H9 (cell line): ENCODE results near the gene TRIM56. TPM values are rescaled to one million over a fixed set of nuclear protein-coding genes. Genes with fewer than 3 reads are reported as not detected.
A peak's percentile ranks its signal among the peaks of the same experiment; 100 is the strongest.

Experiments
- DNase-seq: peaks from one replicate; pipeline ENCODE4 v3.0.0-alpha.2; 2017
- H2AFZ ChIP-seq: one replicate; pipeline ENCODE4 v1.6.1; 2013; ENCODE audit warnings: mild to moderate bottlenecking, low read length, control low read depth, moderate library complexity
- H2AK5ac ChIP-seq: 2 replicates; pipeline ENCODE4 v1.6.1; 2013; ENCODE audit warnings: low read length, control low read depth, mixed read lengths; ENCODE audit not compliant: insufficient read length
- H2BK120ac ChIP-seq: one replicate; pipeline ENCODE4 v1.6.1; 2013; ENCODE audit warnings: low read depth, mild to moderate bottlenecking, low read length, control low read depth, inconsistent platforms; ENCODE audit not compliant: poor library complexity, severe bottlenecking
- H2BK12ac ChIP-seq: 2 replicates; pipeline ENCODE4 v1.6.1; 2013; ENCODE audit warnings: low read length, control low read depth, mixed read lengths, low read depth; ENCODE audit not compliant: insufficient read length
- H2BK15ac ChIP-seq: 2 replicates; pipeline ENCODE4 v1.6.1; 2013; ENCODE audit warnings: low read depth, low read length, control low read depth
- H2BK20ac ChIP-seq: one replicate; pipeline ENCODE4 v1.6.1; 2013; ENCODE audit warnings: low read depth, mild to moderate bottlenecking, low read length, control low read depth, inconsistent platforms; ENCODE audit not compliant: poor library complexity, severe bottlenecking
- H2BK5ac ChIP-seq: 2 replicates; pipeline ENCODE4 v1.6.1; 2013; ENCODE audit warnings: low read length, control low read depth, mixed read lengths; ENCODE audit not compliant: insufficient read length
- H3K14ac ChIP-seq: 2 replicates; pipeline ENCODE4 v1.6.1; 2013; ENCODE audit warnings: low read length, control low read depth; ENCODE audit not compliant: insufficient read depth
- H3K18ac ChIP-seq: 2 replicates; pipeline ENCODE4 v1.6.1; 2013; ENCODE audit warnings: low read depth, mild to moderate bottlenecking, mixed read lengths, low read length, control low read depth; ENCODE audit not compliant: insufficient read length
- H3K23ac ChIP-seq: 2 replicates; pipeline ENCODE4 v1.6.1; 2013; ENCODE audit warnings: low read length, control low read depth, mixed read lengths, low read depth; ENCODE audit not compliant: insufficient read length
- H3K23me2 ChIP-seq: 2 replicates; pipeline ENCODE4 v1.6.1; 2013; ENCODE audit warnings: low read depth, mild to moderate bottlenecking, mixed read lengths, low read length, control low read depth; ENCODE audit not compliant: insufficient read length, poor library complexity, severe bottlenecking
- H3K27ac ChIP-seq: 2 replicates; pipeline ENCODE4 v1.5.1; 2013; ENCODE audit warnings: low read length, control low read depth, mixed read lengths, low read depth; ENCODE audit not compliant: insufficient read length
- H3K27me3 ChIP-seq: 2 replicates; pipeline ENCODE4 v1.6.1; 2013; ENCODE audit warnings: low read length, control low read depth, inconsistent platforms; ENCODE audit not compliant: insufficient read depth
- H3K4ac ChIP-seq: 2 replicates; pipeline ENCODE4 v1.6.1; 2013; ENCODE audit warnings: low read depth, mild to moderate bottlenecking, control low read depth, inconsistent platforms, low read length, moderate library complexity
- H3K4me1 ChIP-seq: 2 replicates; pipeline ENCODE4 v1.6.1; 2013; ENCODE audit warnings: low read length, control low read depth, inconsistent platforms; ENCODE audit not compliant: insufficient read depth
- H3K4me2 ChIP-seq: 2 replicates; pipeline ENCODE4 v1.6.1; 2013; ENCODE audit warnings: low read length, control low read depth, mixed read lengths; ENCODE audit not compliant: insufficient read length, insufficient read depth
- H3K56ac ChIP-seq: 2 replicates; pipeline ENCODE4 v1.6.1; 2013; ENCODE audit warnings: low read depth, mild to moderate bottlenecking, mixed read lengths, low read length, control low read depth; ENCODE audit not compliant: insufficient read length
- H3K79me1 ChIP-seq: 2 replicates; pipeline ENCODE4 v1.6.1; 2013; ENCODE audit warnings: low read depth, mild to moderate bottlenecking, moderate library complexity, low read length, control low read depth, inconsistent platforms; ENCODE audit not compliant: insufficient read depth, poor library complexity, severe bottlenecking
- H3K79me2 ChIP-seq: 2 replicates; pipeline ENCODE4 v1.6.1; 2013; ENCODE audit warnings: low read length, control low read depth, inconsistent platforms; ENCODE audit not compliant: insufficient read depth
- H3K9ac ChIP-seq: 2 replicates; pipeline ENCODE4 v1.6.1; 2013; ENCODE audit warnings: low read length, control low read depth, mixed read lengths; ENCODE audit not compliant: insufficient read length; ENCODE audit errors: extremely low read depth
- H3K9me3 ChIP-seq: one replicate; pipeline ENCODE4 v1.6.1; 2013; ENCODE audit warnings: low read depth, low read length, inconsistent platforms; ENCODE audit not compliant: control insufficient read depth
- H3T11ph ChIP-seq: one replicate; pipeline ENCODE4 v1.6.1; 2013; ENCODE audit warnings: mild to moderate bottlenecking, low read length, control low read depth, inconsistent platforms
- H4K20me1 ChIP-seq: one replicate; pipeline ENCODE4 v1.6.1; 2013; ENCODE audit not compliant: control insufficient read depth, insufficient read length, insufficient read depth
- H4K5ac ChIP-seq: 2 replicates; pipeline ENCODE4 v1.6.1; 2013; ENCODE audit warnings: low read depth, mild to moderate bottlenecking, mixed read lengths, low read length, control low read depth; ENCODE audit not compliant: insufficient read length
- H4K8ac ChIP-seq: replicated peaks from 2 replicates; pipeline ENCODE4 v1.6.1; 2013; ENCODE audit warnings: low read length, control low read depth, mixed read lengths, low read depth; ENCODE audit not compliant: insufficient read length
- H4K91ac ChIP-seq: 2 replicates; pipeline ENCODE4 v1.6.1; 2013; ENCODE audit warnings: low read depth, mild to moderate bottlenecking, moderate library complexity, mixed read lengths, low read length, control low read depth; ENCODE audit not compliant: insufficient read length
- H3K27ac Mint-ChIP-seq, 3 experiments: 2 replicates in 2 of 3; 3 replicates in 1 of 3; pipeline ENCODE4 v1.8.0; 2020 to 2021; ENCODE audit warnings: mixed read lengths in 3 of 3, mild to moderate bottlenecking in 1 of 3, moderate library complexity in 1 of 3
- H3K27me3 Mint-ChIP-seq: 2 replicates; pipeline ENCODE4 v1.8.0; 2021; ENCODE audit warnings: low read depth, mild to moderate bottlenecking, moderate library complexity, mixed read lengths
- H3K36me3 Mint-ChIP-seq, 3 experiments: 2 replicates in 2 of 3; 3 replicates in 1 of 3; pipeline ENCODE4 v1.8.0; 2020 to 2021; ENCODE audit warnings: low read depth in 3 of 3, mixed read lengths in 3 of 3; ENCODE audit not compliant: insufficient read depth in 1 of 3
- H3K4me1 Mint-ChIP-seq, 2 experiments: 2 replicates each; pipeline ENCODE4 v1.8.0; 2020; ENCODE audit warnings: mixed read lengths in 2 of 2
- H3K4me3 Mint-ChIP-seq, 2 experiments: 2 replicates in 1 of 2; 3 replicates in 1 of 2; pipeline ENCODE4 v1.8.0; 2020 to 2021; ENCODE audit warnings: mild to moderate bottlenecking in 2 of 2, mixed read lengths in 2 of 2, moderate library complexity in 1 of 2
- H3K9me3 Mint-ChIP-seq, 2 experiments: 2 replicates in 1 of 2; 3 replicates in 1 of 2; pipeline ENCODE4 v1.8.0; 2020; ENCODE audit warnings: mild to moderate bottlenecking in 2 of 2, mixed read lengths in 2 of 2, moderate library complexity in 1 of 2
- WGBS: extraction: QIAGEN DNeasy Blood & Tissue Kit; methylation state at CpG from one replicate; pipeline ENCODE4 v1.1.7; 2013; ENCODE audit warnings: missing lambda C conversion rate, low lambda C conversion rate, mixed read lengths; ENCODE audit not compliant: insufficient read length; ENCODE audit errors: extremely low coverage; 5-methylcytosine and 5-hydroxymethylcytosine counted together
- total RNA-seq: library from RNA; stranded (reverse); gene quantifications from 2 replicates; pipeline ENCODE4 v1.2.1, GENCODE V29; 2021
- TF ChIP-seq, protein P1 (sequence below): fragments of 200-600 bp; sonication (generic); conservative IDR thresholded peaks from 3 replicates; pipeline ENCODE4 v1.8.0; 2021; ENCODE audit warnings: antibody characterized with exemption, mild to moderate bottlenecking

The TRIM56 gene
- total RNA-seq, 1 experiment from 2014 or later, result 21.8 TPM

DNA sequence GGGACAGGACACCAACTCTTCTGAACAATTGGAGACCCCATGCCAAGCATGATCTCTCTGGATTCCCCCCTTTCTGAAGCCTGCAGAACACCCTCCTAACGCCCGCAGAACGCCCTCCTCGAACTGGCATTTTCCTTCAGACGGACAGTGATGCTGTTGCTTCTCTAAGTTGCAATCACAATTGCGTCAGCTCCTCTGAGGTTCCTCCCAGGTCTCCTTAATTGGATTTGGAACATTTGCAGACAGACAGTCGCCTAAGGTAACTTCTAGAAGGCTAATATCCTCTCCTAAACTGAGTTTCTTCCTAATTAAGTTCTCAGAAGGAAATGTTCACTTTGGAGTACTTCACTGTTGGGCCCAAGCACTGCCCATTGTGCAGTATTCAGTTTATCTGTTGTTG lies 21.1 kb downstream of the TRIM56 start:
- H3K27me3 ChIP-seq, result no peaks in the 10 kb centered on the region
- TF ChIP-seq, protein P1, sequence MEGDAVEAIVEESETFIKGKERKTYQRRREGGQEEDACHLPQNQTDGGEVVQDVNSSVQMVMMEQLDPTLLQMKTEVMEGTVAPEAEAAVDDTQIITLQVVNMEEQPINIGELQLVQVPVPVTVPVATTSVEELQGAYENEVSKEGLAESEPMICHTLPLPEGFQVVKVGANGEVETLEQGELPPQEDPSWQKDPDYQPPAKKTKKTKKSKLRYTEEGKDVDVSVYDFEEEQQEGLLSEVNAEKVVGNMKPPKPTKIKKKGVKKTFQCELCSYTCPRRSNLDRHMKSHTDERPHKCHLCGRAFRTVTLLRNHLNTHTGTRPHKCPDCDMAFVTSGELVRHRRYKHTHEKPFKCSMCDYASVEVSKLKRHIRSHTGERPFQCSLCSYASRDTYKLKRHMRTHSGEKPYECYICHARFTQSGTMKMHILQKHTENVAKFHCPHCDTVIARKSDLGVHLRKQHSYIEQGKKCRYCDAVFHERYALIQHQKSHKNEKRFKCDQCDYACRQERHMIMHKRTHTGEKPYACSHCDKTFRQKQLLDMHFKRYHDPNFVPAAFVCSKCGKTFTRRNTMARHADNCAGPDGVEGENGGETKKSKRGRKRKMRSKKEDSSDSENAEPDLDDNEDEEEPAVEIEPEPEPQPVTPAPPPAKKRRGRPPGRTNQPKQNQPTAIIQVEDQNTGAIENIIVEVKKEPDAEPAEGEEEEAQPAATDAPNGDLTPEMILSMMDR, result no peak
- peaks cover 3% of the 10 kb centered on the region; the same call in 1 of the 2 replicates for H3K4me1 ChIP-seq
- no peak overlapping the region for H2BK20ac ChIP-seq
- H3K4me2 ChIP-seq, result no peak overlapping the region
- H3K4ac ChIP-seq, result no peak overlapping the region
- no peak overlapping the region for H2BK120ac ChIP-seq
- H4K91ac ChIP-seq, result no peak overlapping the region
- no peak overlapping the region for H3K14ac ChIP-seq
- DNase-seq, result no peak
- Mint-ChIP-seq H3K9me3 (no peaks in the 10 kb centered on the region), H3K4me1 (peaks cover 19 to 20% of the 10 kb centered on the region in 2 experiments), H3K36me3 (no peaks in the 10 kb centered on the region; a peak in 1 of 7 replicates), H3K27me3 (no peaks in the 10 kb centered on the region), H3K4me3 (no peak overlapping the region), H3K27ac (0 out of 7 replicates have a peak overlapping the region, but pooled peaks of 2 of the 3 experiments have one; percentile 12 to 78)
- no peaks in the 10 kb centered on the region for H3K9me3 ChIP-seq
- H3K23me2 ChIP-seq, result no peaks in the 10 kb centered on the region
- H3K23ac ChIP-seq, result no peak overlapping the region
- no peak overlapping the region for H2BK12ac ChIP-seq
- H3K56ac ChIP-seq, result no peak overlapping the region
- H3K27ac ChIP-seq, result no peak overlapping the region
- H2BK15ac ChIP-seq, result no peak overlapping the region
- H3K9ac ChIP-seq, result no peak overlapping the region
- no peak overlapping the region for H4K5ac ChIP-seq
- H4K8ac ChIP-seq, result no peak overlapping the region
- no peaks in the 10 kb centered on the region for H4K20me1 ChIP-seq
- H3K18ac ChIP-seq, result no peak overlapping the region
- no peak overlapping the region for H2AK5ac ChIP-seq
- no peak overlapping the region for H2BK5ac ChIP-seq
- H2AFZ ChIP-seq, result no peak overlapping the region
- H3T11ph ChIP-seq, result no peak overlapping the region
- WGBS, result no CpG with 5 or more reads among the region's 7 CpGs
- H3K79me2 ChIP-seq, result no peaks in the 10 kb centered on the region
- H3K79me1 ChIP-seq, result no peaks in the 10 kb centered on the region
